Measurements from ENCODE around the gene HOMER2.

HOMER2 gene

GRCh38 chr15:82880704-82881103 lies 71.8 kb downstream of the HOMER2 start:
- Histone ChIP-seq H2AFZ (ENCODE audit: low read depth, low read length) (no peak overlapping the region), H3K4me3 (ENCODE audit: low read length) (no peak overlapping the region), H3K27ac (ENCODE audit: low read length) (no peak overlapping the region), H3K4me2 (ENCODE audit: low read length) (no peak overlapping the region), H4K20me1 (ENCODE audit: insufficient read depth, low read length) (no peaks in the 10 kb centered on the region), H3K9me3 (ENCODE audit: insufficient read depth, low read length) (no peaks in the 10 kb centered on the region), H3K4me1 (ENCODE audit: low read length) (no peaks in the 10 kb centered on the region), H3K9ac (ENCODE audit: low read length) (no peak overlapping the region), H3K36me3 (replicated peaks; ENCODE audit: low read depth, low read length) (no peaks in the 10 kb centered on the region), H3K27me3 (ENCODE audit: low read depth, low read length) (no peaks in the 10 kb centered on the region), H3K79me2 (ENCODE audit: low read length) (no peaks in the 10 kb centered on the region)
- TF ChIP-seq EZH2phosphoT487 (IDR thresholded peaks at IDR 0.05; ENCODE audit: low read depth) (no peak), CTCF (IDR thresholded peaks at IDR 0.05; ENCODE audit: low read depth, low read length) (no peak)

GRCh38 chr15:82878325-82878724 lies 74.2 kb downstream of the HOMER2 start:
- Histone ChIP-seq H3K4me2 (ENCODE audit: low read length) (no peak overlapping the region), H3K79me2 (ENCODE audit: low read length) (no peaks in the 10 kb centered on the region), H3K4me1 (ENCODE audit: low read length) (no peaks in the 10 kb centered on the region), H3K9me3 (ENCODE audit: insufficient read depth, low read length) (no peaks in the 10 kb centered on the region), H4K20me1 (ENCODE audit: insufficient read depth, low read length) (no peaks in the 10 kb centered on the region), H3K27me3 (ENCODE audit: low read depth, low read length) (no peaks in the 10 kb centered on the region), H2AFZ (ENCODE audit: low read depth, low read length) (no peak overlapping the region), H3K9ac (ENCODE audit: low read length) (no peak overlapping the region), H3K27ac (ENCODE audit: low read length) (no peak overlapping the region), H3K4me3 (ENCODE audit: low read length) (no peak overlapping the region), H3K36me3 (replicated peaks; ENCODE audit: low read depth, low read length) (no peaks in the 10 kb centered on the region)
- TF ChIP-seq EZH2phosphoT487 (IDR thresholded peaks at IDR 0.05; ENCODE audit: low read depth) (no peak), CTCF (IDR thresholded peaks at IDR 0.05; ENCODE audit: low read depth, low read length) (no peak)

DNA sequence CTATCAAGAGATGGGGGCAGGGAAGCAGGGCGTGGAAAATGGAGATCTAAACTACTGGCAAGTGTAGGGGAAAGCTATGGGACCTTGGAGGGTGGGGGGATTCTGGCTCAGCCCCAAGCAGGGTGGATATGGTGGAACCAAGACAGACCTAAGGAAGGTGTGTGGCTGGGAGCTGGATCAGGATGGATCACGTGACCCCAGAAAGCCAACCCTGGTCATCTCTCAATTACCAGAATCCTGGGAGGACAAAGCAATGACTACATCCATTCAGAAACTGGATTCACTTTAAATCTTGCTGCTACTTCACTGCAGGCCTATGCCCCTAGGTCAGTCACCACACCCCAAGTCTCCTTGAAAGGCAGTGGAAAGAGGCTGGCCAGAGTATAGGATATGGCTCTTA lies 74.7 kb downstream of the HOMER2 start:
- H4K20me1 ChIP-seq (ENCODE audit: insufficient read depth, low read length): no peaks in the 10 kb centered on the region
- no peak for TF ChIP-seq EZH2phosphoT487 (IDR thresholded peaks at IDR 0.05; ENCODE audit: low read depth)
- TF ChIP-seq CTCF (IDR thresholded peaks at IDR 0.05; ENCODE audit: low read depth, low read length): no peak

GRCh38 chr15:82875411-82876003 lies 77.0 kb downstream of the HOMER2 start:
- Histone ChIP-seq H3K4me1 (ENCODE audit: low read length) (peaks cover 23% of the 10 kb centered on the region), H3K79me2 (ENCODE audit: low read length) (no peaks in the 10 kb centered on the region), H3K27ac (ENCODE audit: low read length) (no peak overlapping the region), H3K9me3 (ENCODE audit: insufficient read depth, low read length) (no peaks in the 10 kb centered on the region), H3K36me3 (replicated peaks; ENCODE audit: low read depth, low read length) (no peaks in the 10 kb centered on the region), H3K27me3 (ENCODE audit: low read depth, low read length) (no peaks in the 10 kb centered on the region), H3K4me2 (ENCODE audit: low read length) (no peak overlapping the region), H3K4me3 (ENCODE audit: low read length) (no peak overlapping the region), H3K9ac (ENCODE audit: low read length) (no peak overlapping the region), H4K20me1 (ENCODE audit: insufficient read depth, low read length) (no peaks in the 10 kb centered on the region), H2AFZ (ENCODE audit: low read depth, low read length) (no peak overlapping the region)
- no peak for TF ChIP-seq CTCF (IDR thresholded peaks at IDR 0.05; ENCODE audit: low read depth, low read length)
- TF ChIP-seq EZH2phosphoT487 (IDR thresholded peaks at IDR 0.05; ENCODE audit: low read depth): no peak

More for the DNA sequence above, 74.7 kb downstream of the HOMER2 start:
- H3K4me2 ChIP-seq (ENCODE audit: low read length): no peak overlapping the region
- H3K9me3 ChIP-seq (ENCODE audit: insufficient read depth, low read length): no peaks in the 10 kb centered on the region
- H2AFZ ChIP-seq (ENCODE audit: low read depth, low read length): no peak overlapping the region
- no peak overlapping the region for H3K27ac ChIP-seq (ENCODE audit: low read length)
- H3K9ac ChIP-seq (ENCODE audit: low read length): no peak overlapping the region
- H3K27me3 ChIP-seq (ENCODE audit: low read depth, low read length): no peaks in the 10 kb centered on the region
- H3K36me3 ChIP-seq (replicated peaks; ENCODE audit: low read depth, low read length): no peaks in the 10 kb centered on the region
- peaks cover under 1% of the 10 kb centered on the region; the same call in 1 of the 2 replicates for H3K4me1 ChIP-seq (ENCODE audit: low read length)
- H3K79me2 ChIP-seq (ENCODE audit: low read length): no peaks in the 10 kb centered on the region
- H3K4me3 ChIP-seq (ENCODE audit: low read length): no peak overlapping the region
